HUES48 (cell line): ENCODE data around the gene PRKAR2B.

Experiments used
- H3K27ac ChIP-seq: one replicate; pipeline ENCODE4 v1.7.0; 2013; ENCODE audit warnings: low read depth, low read length, inconsistent platforms
- H3K27me3 ChIP-seq: 2 replicates; pipeline ENCODE4 v1.6.1; 2013; ENCODE audit warnings: mild to moderate bottlenecking, low read length; ENCODE audit not compliant: control insufficient read depth, insufficient read depth
- H3K36me3 ChIP-seq: 2 replicates; pipeline ENCODE4 v1.6.1; 2013; ENCODE audit warnings: low read length; ENCODE audit not compliant: control insufficient read depth, insufficient read depth
- H3K4me1 ChIP-seq: 2 replicates; pipeline ENCODE4 v1.6.1; 2013; ENCODE audit warnings: mild to moderate bottlenecking, low read length; ENCODE audit not compliant: control insufficient read depth, insufficient read depth
- H3K4me3 ChIP-seq: 2 replicates; pipeline ENCODE4 v1.5.1; 2013; ENCODE audit warnings: mild to moderate bottlenecking, low read depth, low read length
- H3K9ac ChIP-seq: 2 replicates; pipeline ENCODE4 v1.6.1; 2013; ENCODE audit warnings: mild to moderate bottlenecking, low read depth, low read length, moderate library complexity
- H3K9me3 ChIP-seq: 2 replicates; pipeline ENCODE4 v1.6.1; 2013; ENCODE audit warnings: low read length; ENCODE audit not compliant: control insufficient read depth, insufficient read depth

Gene PRKAR2B

GRCh38 chr7:107172276-107173032 lies 127.9 kb downstream of the PRKAR2B start:
- H3K27ac ChIP-seq, result peak overlapping the region; percentile 93
- H3K9me3 ChIP-seq, result no peaks in the 10 kb centered on the region
- no peak overlapping the region for H3K9ac ChIP-seq
- no peaks in the 10 kb centered on the region for H3K36me3 ChIP-seq
- H3K4me3 ChIP-seq, result no peak overlapping the region
- peaks cover 25% of the 10 kb centered on the region for H3K4me1 ChIP-seq
- no peaks in the 10 kb centered on the region for H3K27me3 ChIP-seq

- Histone ChIP-seq H3K27me3 (no peaks in the 10 kb centered on the region), H3K36me3 (no peaks in the 10 kb centered on the region), H3K9ac (peak overlapping the region; percentile 0; the same call in 1 of the 2 replicates), H3K9me3 (no peaks in the 10 kb centered on the region), H3K4me1 (peaks cover 25% of the 10 kb centered on the region), H3K4me3 (no peak overlapping the region), H3K27ac (peak overlapping the region; percentile 93)
Observed at GRCh38 chr7:107173191-107173590, 128.7 kb downstream of the PRKAR2B start.

DNA sequence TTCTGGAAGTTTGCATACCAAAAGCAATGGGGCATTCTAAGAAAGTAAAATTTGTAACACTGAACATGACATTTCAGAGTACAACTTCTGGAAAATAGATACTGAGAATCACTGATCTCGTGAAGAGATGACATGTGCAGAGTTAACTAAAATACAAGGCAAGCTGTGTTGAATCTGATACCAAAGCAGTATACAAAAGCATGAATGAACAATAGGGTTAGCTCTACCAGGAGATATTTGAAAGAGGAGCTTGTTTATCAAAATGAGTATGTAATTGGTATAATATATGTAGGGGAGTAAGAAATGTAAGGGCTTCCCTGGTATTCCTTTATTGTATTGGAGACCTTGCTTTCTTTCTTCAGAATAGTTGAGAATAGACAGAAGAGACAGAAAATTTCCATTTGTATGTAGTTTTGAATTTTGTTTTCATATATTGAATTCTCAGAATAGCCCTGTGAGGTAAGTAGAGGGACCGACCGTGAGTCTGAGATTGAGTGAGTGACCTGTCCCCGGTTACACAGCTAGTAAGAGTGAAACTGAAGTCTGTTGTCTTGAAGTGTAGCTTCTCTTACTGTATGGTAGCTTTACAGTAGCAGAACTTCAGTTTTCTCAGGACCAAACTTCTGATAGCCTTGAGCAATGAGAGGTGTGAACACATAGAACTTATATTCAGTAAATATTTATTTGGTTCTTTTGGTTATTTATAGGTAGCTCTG lies 129.3 kb downstream of the PRKAR2B start:
- Histone ChIP-seq H3K9me3 (no peaks in the 10 kb centered on the region), H3K36me3 (no peaks in the 10 kb centered on the region), H3K27ac (peak overlapping the region; percentile 93), H3K4me3 (no peak overlapping the region), H3K27me3 (no peaks in the 10 kb centered on the region), H3K9ac (peak overlapping the region; percentile 0; the same call in 1 of the 2 replicates), H3K4me1 (peaks cover 25% of the 10 kb centered on the region)

DNA sequence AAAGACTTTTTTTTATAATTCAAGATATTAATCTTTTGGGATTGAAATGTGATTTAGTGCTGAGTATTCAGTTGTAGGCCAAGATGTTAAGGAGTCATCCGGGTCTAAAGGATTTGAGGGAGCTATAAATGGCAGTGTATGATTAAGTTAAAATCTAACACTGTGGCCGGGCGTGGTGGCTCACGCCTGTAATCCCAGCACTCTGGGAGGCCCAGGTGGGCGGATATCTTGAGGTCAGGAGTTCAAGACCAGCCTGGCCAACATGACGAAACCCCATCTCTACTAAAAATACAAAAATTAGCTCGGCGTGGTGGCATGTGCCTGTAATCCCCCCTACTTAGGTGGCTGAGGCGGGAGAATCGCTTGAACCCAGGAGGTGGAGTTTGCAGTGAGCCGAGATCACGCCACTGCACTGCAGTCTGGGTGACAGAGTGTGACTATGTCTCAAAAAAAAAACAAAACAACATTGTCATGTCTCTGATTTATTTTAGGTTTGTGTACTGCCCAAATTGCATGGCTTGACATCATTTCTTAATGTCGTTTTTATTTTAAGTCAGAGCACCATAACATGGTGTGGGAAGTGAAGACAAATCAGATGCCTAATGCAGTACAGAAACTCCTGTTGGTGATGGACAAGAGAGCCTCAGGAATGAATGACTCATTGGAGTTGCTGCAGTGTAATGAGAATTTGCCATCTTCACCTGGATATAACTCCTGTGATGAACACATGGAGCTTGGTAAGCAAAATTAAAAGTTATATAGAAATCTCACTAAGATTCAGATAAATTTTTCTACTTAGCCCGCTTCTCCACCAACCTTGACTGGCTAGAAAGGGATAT lies 135.0 kb downstream of the PRKAR2B start:
- Histone ChIP-seq H3K4me3 (no peak overlapping the region), H3K4me1 (peaks cover 5% of the 10 kb centered on the region; the same call in 1 of the 2 replicates), H3K27ac (no peak overlapping the region), H3K27me3 (no peaks in the 10 kb centered on the region), H3K9me3 (no peaks in the 10 kb centered on the region), H3K9ac (no peak overlapping the region), H3K36me3 (peaks cover 42% of the 10 kb centered on the region)

GRCh38 chr7:107180378-107180777 lies 135.9 kb downstream of the PRKAR2B start:
- H3K9ac ChIP-seq, result no peak overlapping the region
- H3K9me3 ChIP-seq, result no peaks in the 10 kb centered on the region
- H3K4me3 ChIP-seq, result no peak overlapping the region
- no peaks in the 10 kb centered on the region for H3K27me3 ChIP-seq
- H3K36me3 ChIP-seq, result peaks cover 46% of the 10 kb centered on the region
- peaks cover under 1% of the 10 kb centered on the region; the same call in 1 of the 2 replicates for H3K4me1 ChIP-seq
- H3K27ac ChIP-seq, result no peak overlapping the region

DNA sequence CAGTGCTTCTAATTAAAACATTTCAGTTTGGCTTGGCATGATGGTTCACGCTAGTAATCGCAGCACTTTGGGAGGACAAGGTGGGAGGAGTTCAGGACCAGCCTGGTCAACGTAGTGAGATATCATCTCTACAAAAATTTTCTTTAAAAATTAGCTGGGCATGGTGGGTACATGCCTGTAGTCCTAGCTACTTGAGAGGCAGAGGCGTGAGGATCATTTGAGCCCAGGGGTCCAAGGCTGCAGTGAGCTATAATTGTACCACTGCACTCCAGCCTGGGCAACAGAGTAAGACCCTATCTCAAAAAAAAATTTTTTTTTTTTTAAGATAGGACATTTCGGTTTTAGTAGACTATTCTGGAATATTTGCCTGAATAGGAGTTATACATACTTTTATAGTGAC lies 136.7 kb downstream of the PRKAR2B start:
- Histone ChIP-seq H3K4me1 (no peaks in the 10 kb centered on the region), H3K4me3 (no peak overlapping the region), H3K9ac (no peak overlapping the region), H3K9me3 (no peaks in the 10 kb centered on the region), H3K36me3 (peaks cover 54% of the 10 kb centered on the region), H3K27ac (no peak overlapping the region), H3K27me3 (no peaks in the 10 kb centered on the region)

DNA sequence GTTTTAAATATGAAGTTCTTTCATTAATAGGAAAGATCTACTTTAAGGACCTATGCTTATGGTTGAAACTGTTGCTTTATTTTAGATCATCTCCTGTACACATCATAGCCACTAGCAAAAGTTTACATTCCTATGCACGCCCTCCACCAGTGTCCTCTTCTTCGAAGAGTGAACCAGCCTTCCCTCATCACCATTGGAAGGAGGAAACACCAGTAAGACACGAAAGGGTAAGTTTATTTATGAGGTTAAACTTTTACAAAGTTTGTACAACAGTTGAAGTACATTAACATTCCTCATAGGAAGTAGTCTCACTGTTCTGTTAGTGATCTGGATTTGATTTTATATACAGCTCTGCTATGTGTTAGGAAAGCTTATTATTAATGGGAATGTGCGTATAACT lies 141.2 kb downstream of the PRKAR2B start:
- Histone ChIP-seq H3K4me3 (no peak overlapping the region), H3K9me3 (no peaks in the 10 kb centered on the region), H3K27ac (no peak overlapping the region), H3K4me1 (no peaks in the 10 kb centered on the region), H3K27me3 (no peaks in the 10 kb centered on the region), H3K36me3 (peaks cover 87% of the 10 kb centered on the region), H3K9ac (no peak overlapping the region)

DNA sequence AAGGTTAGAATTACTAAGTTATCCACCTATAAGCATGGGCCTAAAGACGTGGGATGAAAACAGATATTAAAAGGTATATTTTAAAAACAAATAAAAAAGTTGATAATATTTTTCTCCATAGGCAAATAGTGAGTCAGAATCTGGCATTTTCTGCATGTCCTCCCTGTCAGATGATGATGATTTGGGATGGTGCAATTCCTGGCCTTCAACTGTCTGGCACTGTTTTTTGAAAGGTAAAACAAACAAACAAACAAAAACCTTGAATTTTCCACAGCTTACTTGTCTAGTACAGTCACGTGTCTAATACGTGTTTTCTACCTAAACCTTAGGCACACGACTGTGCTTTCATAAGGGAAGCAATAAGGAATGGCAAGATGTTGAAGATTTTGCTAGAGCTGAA lies 141.7 kb downstream of the PRKAR2B start:
- no peak overlapping the region for H3K9ac ChIP-seq
- peaks cover 88% of the 10 kb centered on the region for H3K36me3 ChIP-seq
- H3K27ac ChIP-seq, result no peak overlapping the region
- H3K27me3 ChIP-seq, result no peaks in the 10 kb centered on the region
- no peaks in the 10 kb centered on the region for H3K9me3 ChIP-seq
- H3K4me3 ChIP-seq, result no peak overlapping the region
- H3K4me1 ChIP-seq, result no peaks in the 10 kb centered on the region

GRCh38 chr7:107187774-107188173 lies 143.3 kb downstream of the PRKAR2B start:
- H3K4me3 ChIP-seq, result no peak overlapping the region
- no peak overlapping the region for H3K9ac ChIP-seq
- H3K9me3 ChIP-seq, result no peaks in the 10 kb centered on the region
- no peaks in the 10 kb centered on the region for H3K27me3 ChIP-seq
- H3K27ac ChIP-seq, result no peak overlapping the region
- peaks cover 90% of the 10 kb centered on the region for H3K36me3 ChIP-seq
- no peaks in the 10 kb centered on the region for H3K4me1 ChIP-seq

GRCh38 chr7:107190090-107190489 lies 145.6 kb downstream of the PRKAR2B start:
- Histone ChIP-seq H3K4me1 (no peaks in the 10 kb centered on the region), H3K36me3 (peaks cover 87% of the 10 kb centered on the region), H3K9me3 (no peaks in the 10 kb centered on the region), H3K9ac (no peak overlapping the region), H3K27ac (no peak overlapping the region), H3K27me3 (no peaks in the 10 kb centered on the region), H3K4me3 (no peak overlapping the region)
